Parathyroid adenoma (tissue), 2 donors: Measurements from ENCODE around the gene OR4B1.

Experiments used
- H2AFZ ChIP-seq: fragments of 300-600 bp; sonication (generic); one replicate; pipeline ENCODE4 v1.7.0; 2017; ENCODE audit warnings: antibody characterized with exemption, mild to moderate bottlenecking
- H3K27ac ChIP-seq: fragments of 300-600 bp; sonication (generic); one replicate; pipeline ENCODE4 v1.7.0; 2017
- H3K27me3 ChIP-seq: fragments of 300-600 bp; sonication (generic); one replicate; pipeline ENCODE4 v1.7.0; 2017; ENCODE audit warnings: low read length; ENCODE audit not compliant: control insufficient read depth, insufficient read depth
- H3K36me3 ChIP-seq: fragments of 300-600 bp; sonication (generic); one replicate; pipeline ENCODE4 v1.7.0; 2017; ENCODE audit warnings: low read length; ENCODE audit not compliant: control insufficient read depth, insufficient read depth
- H3K4me1 ChIP-seq: fragments of 300-600 bp; sonication (generic); one replicate; pipeline ENCODE4 v1.7.0; 2017; ENCODE audit warnings: control low read depth
- H3K4me2 ChIP-seq: fragments of 300-600 bp; sonication (generic); one replicate; pipeline ENCODE4 v1.7.0; 2017; ENCODE audit warnings: low read length
- H3K4me3 ChIP-seq: fragments of 300-600 bp; sonication (generic); one replicate; pipeline ENCODE4 v1.7.0; 2017; ENCODE audit warnings: low read depth, low read length
- H3K79me2 ChIP-seq: fragments of 300-600 bp; sonication (generic); one replicate; pipeline ENCODE4 v1.7.0; 2017; ENCODE audit warnings: control low read depth
- H3K9ac ChIP-seq: fragments of 300-600 bp; sonication (generic); one replicate; pipeline ENCODE4 v1.7.0; 2017; ENCODE audit warnings: mild to moderate bottlenecking
- H3K9me3 ChIP-seq: fragments of 300-600 bp; sonication (generic); one replicate; pipeline ENCODE4 v1.7.0; 2017; ENCODE audit warnings: low read length; ENCODE audit not compliant: control insufficient read depth
- TF ChIP-seq, protein P1 (sequence below): fragments of 300-600 bp; sonication (generic); IDR thresholded peaks from one replicate; pipeline ENCODE4 v1.7.0; 2017; ENCODE audit warnings: antibody characterized with exemption, mild to moderate bottlenecking
- donor health status: primary hyperparathyroidism.

Gene OR4B1

GRCh38 chr11:48170241-48171233 is 46.1 kb upstream of the OR4B1 start:
- no peaks in the 10 kb centered on the region for H3K27me3 ChIP-seq
- no peaks in the 10 kb centered on the region for H3K79me2 ChIP-seq
- no peaks in the 10 kb centered on the region for H3K36me3 ChIP-seq
- no peak overlapping the region for H3K27ac ChIP-seq
- H3K4me3 ChIP-seq = no peak overlapping the region
- no peak overlapping the region for H2AFZ ChIP-seq
- no peaks in the 10 kb centered on the region for H3K4me1 ChIP-seq
- H3K4me2 ChIP-seq = no peak overlapping the region
- no peak overlapping the region for H3K9ac ChIP-seq
- no peaks in the 10 kb centered on the region for H3K9me3 ChIP-seq
- TF ChIP-seq, protein P1, sequence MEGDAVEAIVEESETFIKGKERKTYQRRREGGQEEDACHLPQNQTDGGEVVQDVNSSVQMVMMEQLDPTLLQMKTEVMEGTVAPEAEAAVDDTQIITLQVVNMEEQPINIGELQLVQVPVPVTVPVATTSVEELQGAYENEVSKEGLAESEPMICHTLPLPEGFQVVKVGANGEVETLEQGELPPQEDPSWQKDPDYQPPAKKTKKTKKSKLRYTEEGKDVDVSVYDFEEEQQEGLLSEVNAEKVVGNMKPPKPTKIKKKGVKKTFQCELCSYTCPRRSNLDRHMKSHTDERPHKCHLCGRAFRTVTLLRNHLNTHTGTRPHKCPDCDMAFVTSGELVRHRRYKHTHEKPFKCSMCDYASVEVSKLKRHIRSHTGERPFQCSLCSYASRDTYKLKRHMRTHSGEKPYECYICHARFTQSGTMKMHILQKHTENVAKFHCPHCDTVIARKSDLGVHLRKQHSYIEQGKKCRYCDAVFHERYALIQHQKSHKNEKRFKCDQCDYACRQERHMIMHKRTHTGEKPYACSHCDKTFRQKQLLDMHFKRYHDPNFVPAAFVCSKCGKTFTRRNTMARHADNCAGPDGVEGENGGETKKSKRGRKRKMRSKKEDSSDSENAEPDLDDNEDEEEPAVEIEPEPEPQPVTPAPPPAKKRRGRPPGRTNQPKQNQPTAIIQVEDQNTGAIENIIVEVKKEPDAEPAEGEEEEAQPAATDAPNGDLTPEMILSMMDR = no peak

DNA sequence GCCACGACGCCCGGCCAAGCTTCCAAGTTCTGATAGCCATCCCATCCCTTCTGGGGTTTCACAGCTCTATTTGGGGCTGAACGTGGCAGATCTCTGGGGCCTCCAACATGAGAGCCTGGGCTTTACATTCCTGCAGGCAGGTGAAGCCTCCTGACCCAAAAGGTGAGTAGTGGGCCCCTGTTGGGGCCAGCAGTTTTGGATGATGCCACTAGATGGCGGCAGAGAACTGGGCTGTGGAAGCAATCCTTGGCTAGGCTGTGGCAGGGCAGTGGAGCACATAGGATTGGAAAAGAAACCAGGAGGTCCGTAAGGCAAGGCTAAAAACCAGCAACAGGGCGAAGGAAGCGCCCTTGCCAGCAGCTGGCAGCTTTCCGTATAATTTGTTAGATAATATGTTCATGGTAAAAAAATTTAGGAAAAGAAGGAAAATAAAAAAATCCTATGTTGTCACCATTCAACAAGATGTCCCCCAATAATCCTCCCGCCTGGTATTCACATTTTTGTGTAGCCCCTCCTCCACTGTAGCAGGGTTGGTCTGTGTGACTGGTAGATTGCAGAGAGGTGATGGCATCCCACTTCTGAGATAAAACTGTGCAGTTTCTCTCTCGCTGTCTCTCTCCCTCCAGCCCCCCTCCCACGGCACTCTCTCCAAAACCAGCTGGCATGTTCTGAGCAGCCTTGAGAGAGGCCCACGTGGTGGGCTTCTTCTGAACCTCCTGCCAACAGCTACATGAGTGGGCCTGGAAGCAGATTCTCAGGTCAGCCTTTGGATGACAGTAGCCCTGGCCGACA is 43.6 kb upstream of the OR4B1 start:
- Histone ChIP-seq H3K36me3 (no peaks in the 10 kb centered on the region), H2AFZ (no peak overlapping the region), H3K27me3 (no peaks in the 10 kb centered on the region), H3K27ac (no peak overlapping the region), H3K4me3 (no peak overlapping the region), H3K9ac (no peak overlapping the region), H3K79me2 (no peaks in the 10 kb centered on the region), H3K4me1 (no peaks in the 10 kb centered on the region), H3K4me2 (no peak overlapping the region), H3K9me3 (no peaks in the 10 kb centered on the region)
- TF ChIP-seq, protein P1 = peak; percentile 69

- no peaks in the 10 kb centered on the region for H3K9me3 ChIP-seq
- H3K27ac ChIP-seq = no peak overlapping the region
- TF ChIP-seq, protein P1 = no peak
- no peaks in the 10 kb centered on the region for H3K4me1 ChIP-seq
- H3K9ac ChIP-seq = no peak overlapping the region
- no peaks in the 10 kb centered on the region for H3K79me2 ChIP-seq
- H3K4me2 ChIP-seq = no peak overlapping the region
- H2AFZ ChIP-seq = no peak overlapping the region
- H3K36me3 ChIP-seq = no peaks in the 10 kb centered on the region
- H3K4me3 ChIP-seq = no peak overlapping the region
- H3K27me3 ChIP-seq = no peaks in the 10 kb centered on the region
Measured at GRCh38 chr11:48177661-48178060, 38.9 kb upstream of the OR4B1 start.

DNA sequence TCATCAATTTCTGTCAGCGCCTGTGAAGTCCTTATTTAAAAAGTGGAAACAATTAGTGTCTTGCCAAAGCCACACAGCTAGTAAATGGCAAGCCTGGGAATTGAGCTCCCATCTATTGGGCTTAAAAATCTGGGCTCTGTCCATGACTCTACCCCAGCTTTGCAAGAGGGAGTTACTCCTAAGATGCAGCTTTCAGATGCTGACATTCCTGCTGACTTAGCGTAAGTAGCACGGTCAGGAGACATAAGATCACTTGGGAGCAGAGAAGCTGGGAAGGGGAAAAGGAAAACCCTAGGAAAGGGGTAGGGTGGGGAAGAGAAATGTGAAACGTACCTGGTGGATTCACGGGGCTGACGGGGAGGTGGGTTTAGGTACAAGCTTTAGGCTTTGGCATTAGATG is 36.0 kb upstream of the OR4B1 start:
- Histone ChIP-seq H3K79me2 (no peaks in the 10 kb centered on the region), H3K4me2 (no peak overlapping the region), H3K27ac (no peak overlapping the region), H3K9ac (no peak overlapping the region), H3K36me3 (no peaks in the 10 kb centered on the region), H3K9me3 (no peaks in the 10 kb centered on the region), H3K27me3 (no peaks in the 10 kb centered on the region), H3K4me3 (no peak overlapping the region), H3K4me1 (no peaks in the 10 kb centered on the region), H2AFZ (no peak overlapping the region)
- TF ChIP-seq, protein P1 = no peak
